Endothelial cell (in vitro differentiated cells): ENCODE measurements around the gene GRIN1. TPM values are rescaled to one million over a fixed set of nuclear protein-coding genes. Genes with fewer than 3 reads are reported as not detected.

Experiments used
- DNase-seq: peaks from one replicate; pipeline ENCODE4 v3.0.0; 2021; ENCODE audit warnings: low spot score
- H3K27ac Mint-ChIP-seq: one replicate; pipeline ENCODE4 v1.8.0; 2021; ENCODE audit warnings: mixed read lengths, inconsistent platforms; ENCODE audit not compliant: unreplicated experiment
- H3K27me3 Mint-ChIP-seq: one replicate; pipeline ENCODE4 v1.8.0; 2021; ENCODE audit warnings: mild to moderate bottlenecking, moderate library complexity, mixed read lengths, inconsistent platforms; ENCODE audit not compliant: unreplicated experiment
- H3K36me3 Mint-ChIP-seq: one replicate; pipeline ENCODE4 v1.8.0; 2021; ENCODE audit warnings: mild to moderate bottlenecking, low read depth, mixed read lengths, inconsistent platforms; ENCODE audit not compliant: unreplicated experiment
- H3K4me1 Mint-ChIP-seq: one replicate; pipeline ENCODE4 v1.8.0; 2021; ENCODE audit warnings: mild to moderate bottlenecking, mixed read lengths, inconsistent platforms; ENCODE audit not compliant: unreplicated experiment
- H3K4me3 Mint-ChIP-seq: one replicate; pipeline ENCODE4 v1.8.0; 2021; ENCODE audit warnings: mild to moderate bottlenecking, mixed read lengths, inconsistent platforms; ENCODE audit not compliant: unreplicated experiment
- H3K9me3 Mint-ChIP-seq: one replicate; pipeline ENCODE4 v1.8.0; 2021; ENCODE audit warnings: mixed read lengths, inconsistent platforms; ENCODE audit not compliant: unreplicated experiment
- CTCF ChIP-seq: fragments of 200-600 bp; sonication (generic); IDR thresholded peaks from one replicate; pipeline ENCODE4 v1.5.0; 2021; ENCODE audit warnings: antibody characterized with exemption; ENCODE audit not compliant: unreplicated experiment
- total RNA-seq: library from RNA; stranded (reverse); fragmentation: NEBNext Ultra II Directional; extraction: Animal tissue kit (Norgen Biotek cat#: 25700); gene quantifications from one replicate; pipeline ENCODE4 v1.2.1, GENCODE V29; 2021; ENCODE audit not compliant: unreplicated experiment

GRIN1 gene
- total RNA-seq, 1 donor from 2014 or later: not detected

GRCh38 chr9:137160054-137160425, 21.1 kb downstream of the GRIN1 start:
- no peak for TF ChIP-seq CTCF
- no peak overlapping the region for H3K4me3 Mint-ChIP-seq
- no peak for DNase-seq
- peaks cover 2% of the 10 kb centered on the region for H3K4me1 Mint-ChIP-seq
- no peak overlapping the region for H3K27ac Mint-ChIP-seq
- no peaks in the 10 kb centered on the region for H3K9me3 Mint-ChIP-seq
- H3K27me3 Mint-ChIP-seq: peaks cover 23% of the 10 kb centered on the region
- H3K36me3 Mint-ChIP-seq: no peaks in the 10 kb centered on the region

GRCh38 chr9:137160716-137161557, 22.0 kb downstream of the GRIN1 start:
- no peak for TF ChIP-seq CTCF
- H3K4me3 Mint-ChIP-seq: no peak overlapping the region

GRCh38 chr9:137161558-137162486, 22.9 kb downstream of the GRIN1 start:
- DNase-seq: no peak
- Mint-ChIP-seq H3K36me3 (no peaks in the 10 kb centered on the region), H3K4me1 (peaks cover 2% of the 10 kb centered on the region), H3K27me3 (peaks cover 25% of the 10 kb centered on the region), H3K9me3 (no peaks in the 10 kb centered on the region), H3K27ac (no peak overlapping the region), H3K4me3 (no peak overlapping the region)
- TF ChIP-seq CTCF: no peak

More at GRCh38 chr9:137160716-137161557, 22.0 kb downstream of the GRIN1 start:
- Mint-ChIP-seq H3K27me3 (peaks cover 23% of the 10 kb centered on the region), H3K27ac (no peak overlapping the region), H3K9me3 (no peaks in the 10 kb centered on the region), H3K36me3 (no peaks in the 10 kb centered on the region), H3K4me1 (peaks cover 2% of the 10 kb centered on the region)
- DNase-seq: no peak

- DNase-seq: no peak
- H3K4me1 Mint-ChIP-seq: peaks cover 2% of the 10 kb centered on the region
- peaks cover 25% of the 10 kb centered on the region for H3K27me3 Mint-ChIP-seq
- H3K9me3 Mint-ChIP-seq: no peaks in the 10 kb centered on the region
- H3K27ac Mint-ChIP-seq: no peak overlapping the region
- H3K4me3 Mint-ChIP-seq: no peak overlapping the region
- no peak for TF ChIP-seq CTCF
- H3K36me3 Mint-ChIP-seq: no peaks in the 10 kb centered on the region
Measured at GRCh38 chr9:137162505-137163364, 23.8 kb downstream of the GRIN1 start.
